ENCODE measurements around the gene NR6A1.

Gene NR6A1

DNA sequence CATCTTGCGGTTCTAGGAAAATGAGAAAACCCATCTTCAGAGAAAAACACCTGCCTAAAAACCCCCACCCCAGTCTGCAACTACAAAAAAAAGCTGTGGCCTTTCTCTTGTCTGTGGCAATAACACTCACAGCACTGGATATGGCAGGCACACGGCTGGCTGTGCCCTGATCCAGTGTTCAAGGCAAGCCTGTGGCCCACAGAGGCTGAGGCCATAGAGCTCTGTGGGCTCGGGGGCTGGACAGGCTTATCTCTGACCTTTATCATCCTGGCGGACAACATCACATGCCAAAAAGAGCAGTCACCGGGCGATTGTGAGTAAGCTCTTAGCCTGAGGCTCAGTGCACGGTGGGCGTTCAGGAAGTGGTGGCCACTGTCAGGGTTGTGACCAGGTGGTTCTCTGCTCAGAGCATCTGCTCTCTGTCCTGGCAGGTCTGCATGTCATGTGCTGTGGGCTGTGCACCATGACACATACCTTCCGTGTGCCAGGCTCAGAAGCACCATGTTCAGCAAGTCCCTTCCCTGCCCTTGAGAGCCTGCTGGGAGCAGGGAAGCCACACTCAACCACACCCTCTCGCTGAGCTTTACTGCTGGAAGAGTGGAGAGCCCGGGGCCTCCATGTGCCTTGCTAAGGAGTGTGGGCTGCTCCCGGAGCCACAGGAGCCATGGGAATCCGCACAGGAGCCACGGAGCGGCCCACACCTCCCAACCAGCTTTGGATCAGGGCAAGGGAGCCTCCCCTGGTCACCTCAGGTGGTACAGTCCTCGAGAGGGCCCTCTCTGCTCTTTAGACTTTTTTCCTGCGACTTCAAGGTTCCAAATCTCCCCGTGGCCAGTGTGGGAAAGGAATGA lies 47.5 kb upstream of the NR6A1 start:
- Histone ChIP-seq H3K9me3 (ENCODE audit: control insufficient read depth, insufficient read depth, low read depth, low read length) (no peaks in the 10 kb centered on the region), H3K27ac (ENCODE audit: extremely low read depth, low read depth, low read length) (no peak overlapping the region), H3K4me1 (ENCODE audit: control insufficient read depth, insufficient read depth, low read length) (no peaks in the 10 kb centered on the region), H3K36me3 (ENCODE audit: control insufficient read depth in 2 of 2, insufficient read depth in 1 of 2, low read length in 2 of 2) (no peaks in the 10 kb centered on the region), H3K4me3 (ENCODE audit: low read depth, low read length) (no peak overlapping the region)
- ChIA-PET CTCF (interaction anchor here (0.6 to 5.6 kb wide), 13 partner anchors 13 to 63 kb away, joined by 3 to 43 read pairs (median 4); partner anchors contain the start of genes NR6A1, OLFML2A and WDR38), POLR2A (interaction anchor here (1.1 to 1.5 kb wide), 4 partner anchors 13 to 43 kb away, joined by 3 to 4 read pairs (median 3); partner anchors contain the start of gene RPL35)
- no peak for TF ChIP-seq ZNF426 (tag by site-specific recombination; IDR thresholded peaks at IDR 0.05)
- 0 out of 2 replicates have a peak, but pooled peaks have one; percentile 35 for TF ChIP-seq KLF1 (tag by site-specific recombination; IDR thresholded peaks at IDR 0.05)
- no peak for TF ChIP-seq ZNF350 (tag by site-specific recombination; IDR thresholded peaks at IDR 0.05)
- TF ChIP-seq KLF9 (tag by site-specific recombination; IDR thresholded peaks at IDR 0.05; ENCODE audit: low read depth): 0 out of 2 replicates have a peak, but pooled peaks have one; percentile 21
- no peak for TF ChIP-seq ZNF366 (tag by site-specific recombination; conservative IDR thresholded peaks at IDR 0.05)
- TF ChIP-seq, protein P1, sequence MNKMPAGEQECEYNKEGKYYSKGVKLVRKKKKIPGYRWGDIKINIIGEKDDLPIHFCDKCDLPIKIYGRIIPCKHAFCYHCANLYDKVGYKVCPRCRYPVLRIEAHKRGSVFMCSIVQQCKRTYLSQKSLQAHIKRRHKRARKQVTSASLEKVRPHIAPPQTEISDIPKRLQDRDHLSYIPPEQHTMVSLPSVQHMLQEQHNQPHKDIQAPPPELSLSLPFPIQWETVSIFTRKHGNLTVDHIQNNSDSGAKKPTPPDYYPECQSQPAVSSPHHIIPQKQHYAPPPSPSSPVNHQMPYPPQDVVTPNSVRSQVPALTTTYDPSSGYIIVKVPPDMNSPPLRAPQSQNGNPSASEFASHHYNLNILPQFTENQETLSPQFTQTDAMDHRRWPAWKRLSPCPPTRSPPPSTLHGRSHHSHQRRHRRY (tag by site-specific recombination; IDR thresholded peaks at IDR 0.05): no peak
- TF ChIP-seq, protein P2, sequence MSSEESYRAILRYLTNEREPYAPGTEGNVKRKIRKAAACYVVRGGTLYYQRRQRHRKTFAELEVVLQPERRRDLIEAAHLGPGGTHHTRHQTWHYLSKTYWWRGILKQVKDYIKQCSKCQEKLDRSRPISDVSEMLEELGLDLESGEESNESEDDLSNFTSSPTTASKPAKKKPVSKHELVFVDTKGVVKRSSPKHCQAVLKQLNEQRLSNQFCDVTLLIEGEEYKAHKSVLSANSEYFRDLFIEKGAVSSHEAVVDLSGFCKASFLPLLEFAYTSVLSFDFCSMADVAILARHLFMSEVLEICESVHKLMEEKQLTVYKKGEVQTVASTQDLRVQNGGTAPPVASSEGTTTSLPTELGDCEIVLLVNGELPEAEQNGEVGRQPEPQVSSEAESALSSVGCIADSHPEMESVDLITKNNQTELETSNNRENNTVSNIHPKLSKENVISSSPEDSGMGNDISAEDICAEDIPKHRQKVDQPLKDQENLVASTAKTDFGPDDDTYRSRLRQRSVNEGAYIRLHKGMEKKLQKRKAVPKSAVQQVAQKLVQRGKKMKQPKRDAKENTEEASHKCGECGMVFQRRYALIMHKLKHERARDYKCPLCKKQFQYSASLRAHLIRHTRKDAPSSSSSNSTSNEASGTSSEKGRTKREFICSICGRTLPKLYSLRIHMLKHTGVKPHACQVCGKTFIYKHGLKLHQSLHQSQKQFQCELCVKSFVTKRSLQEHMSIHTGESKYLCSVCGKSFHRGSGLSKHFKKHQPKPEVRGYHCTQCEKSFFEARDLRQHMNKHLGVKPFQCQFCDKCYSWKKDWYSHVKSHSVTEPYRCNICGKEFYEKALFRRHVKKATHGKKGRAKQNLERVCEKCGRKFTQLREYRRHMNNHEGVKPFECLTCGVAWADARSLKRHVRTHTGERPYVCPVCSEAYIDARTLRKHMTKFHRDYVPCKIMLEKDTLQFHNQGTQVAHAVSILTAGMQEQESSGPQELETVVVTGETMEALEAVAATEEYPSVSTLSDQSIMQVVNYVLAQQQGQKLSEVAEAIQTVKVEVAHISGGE (tag by site-specific recombination; conservative IDR thresholded peaks at IDR 0.05; ENCODE audit: low read depth): no peak
- TF ChIP-seq KLF7 (tag by site-specific recombination; IDR thresholded peaks at IDR 0.05; ENCODE audit: borderline replicate concordance): no peak
- TF ChIP-seq, protein P3, sequence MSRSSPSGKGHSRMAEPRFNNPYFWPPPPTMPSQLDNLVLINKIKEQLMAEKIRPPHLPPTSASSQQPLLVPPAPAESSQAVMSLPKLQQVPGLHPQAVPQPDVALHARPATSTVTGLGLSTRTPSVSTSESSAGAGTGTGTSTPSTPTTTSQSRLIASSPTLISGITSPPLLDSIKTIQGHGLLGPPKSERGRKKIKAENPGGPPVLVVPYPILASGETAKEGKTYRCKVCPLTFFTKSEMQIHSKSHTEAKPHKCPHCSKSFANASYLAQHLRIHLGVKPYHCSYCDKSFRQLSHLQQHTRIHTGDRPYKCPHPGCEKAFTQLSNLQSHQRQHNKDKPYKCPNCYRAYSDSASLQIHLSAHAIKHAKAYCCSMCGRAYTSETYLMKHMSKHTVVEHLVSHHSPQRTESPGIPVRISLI (tag by site-specific recombination; IDR thresholded peaks at IDR 0.05): no peak
- no peak for TF ChIP-seq ZNF621 (tag by site-specific recombination; IDR thresholded peaks at IDR 0.05)
- 0 out of 2 replicates have a peak, but pooled peaks have one; percentile 12 for TF ChIP-seq ZBTB8A (tag by site-specific recombination; IDR thresholded peaks at IDR 0.05)
- peak; percentile 61 for TF ChIP-seq ZIC2 (tag by site-specific recombination; IDR thresholded peaks at IDR 0.05)
- 0 out of 2 replicates have a peak, but pooled peaks have one; percentile 34 for TF ChIP-seq ZFHX2 (tag by site-specific recombination; conservative IDR thresholded peaks at IDR 0.05)
- TF ChIP-seq OSR2 (tag by site-specific recombination; IDR thresholded peaks at IDR 0.05): peak; percentile 73
- TF ChIP-seq PRDM1 (tag by site-specific recombination; IDR thresholded peaks at IDR 0.05): no peak
- no peak for TF ChIP-seq ZNF354C (tag by site-specific recombination; IDR thresholded peaks at IDR 0.05; ENCODE audit: borderline replicate concordance, low read depth)
- peak; percentile 77 for TF ChIP-seq ZNF600 (tag by site-specific recombination; IDR thresholded peaks at IDR 0.05)
- TF ChIP-seq ZEB2 (tag by site-specific recombination; IDR thresholded peaks at IDR 0.05): no peak
- TF ChIP-seq, protein P4, sequence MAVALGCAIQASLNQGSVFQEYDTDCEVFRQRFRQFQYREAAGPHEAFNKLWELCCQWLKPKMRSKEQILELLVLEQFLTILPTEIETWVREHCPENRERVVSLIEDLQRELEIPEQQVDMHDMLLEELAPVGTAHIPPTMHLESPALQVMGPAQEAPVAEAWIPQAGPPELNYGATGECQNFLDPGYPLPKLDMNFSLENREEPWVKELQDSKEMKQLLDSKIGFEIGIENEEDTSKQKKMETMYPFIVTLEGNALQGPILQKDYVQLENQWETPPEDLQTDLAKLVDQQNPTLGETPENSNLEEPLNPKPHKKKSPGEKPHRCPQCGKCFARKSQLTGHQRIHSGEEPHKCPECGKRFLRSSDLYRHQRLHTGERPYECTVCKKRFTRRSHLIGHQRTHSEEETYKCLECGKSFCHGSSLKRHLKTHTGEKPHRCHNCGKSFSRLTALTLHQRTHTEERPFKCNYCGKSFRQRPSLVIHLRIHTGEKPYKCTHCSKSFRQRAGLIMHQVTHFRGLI (tag by site-specific recombination; IDR thresholded peaks at IDR 0.05): no peak
- no peak for TF ChIP-seq ZNF529 (tag by site-specific recombination; IDR thresholded peaks at IDR 0.05; ENCODE audit: insufficient replicate concordance)
- TF ChIP-seq, protein P5, sequence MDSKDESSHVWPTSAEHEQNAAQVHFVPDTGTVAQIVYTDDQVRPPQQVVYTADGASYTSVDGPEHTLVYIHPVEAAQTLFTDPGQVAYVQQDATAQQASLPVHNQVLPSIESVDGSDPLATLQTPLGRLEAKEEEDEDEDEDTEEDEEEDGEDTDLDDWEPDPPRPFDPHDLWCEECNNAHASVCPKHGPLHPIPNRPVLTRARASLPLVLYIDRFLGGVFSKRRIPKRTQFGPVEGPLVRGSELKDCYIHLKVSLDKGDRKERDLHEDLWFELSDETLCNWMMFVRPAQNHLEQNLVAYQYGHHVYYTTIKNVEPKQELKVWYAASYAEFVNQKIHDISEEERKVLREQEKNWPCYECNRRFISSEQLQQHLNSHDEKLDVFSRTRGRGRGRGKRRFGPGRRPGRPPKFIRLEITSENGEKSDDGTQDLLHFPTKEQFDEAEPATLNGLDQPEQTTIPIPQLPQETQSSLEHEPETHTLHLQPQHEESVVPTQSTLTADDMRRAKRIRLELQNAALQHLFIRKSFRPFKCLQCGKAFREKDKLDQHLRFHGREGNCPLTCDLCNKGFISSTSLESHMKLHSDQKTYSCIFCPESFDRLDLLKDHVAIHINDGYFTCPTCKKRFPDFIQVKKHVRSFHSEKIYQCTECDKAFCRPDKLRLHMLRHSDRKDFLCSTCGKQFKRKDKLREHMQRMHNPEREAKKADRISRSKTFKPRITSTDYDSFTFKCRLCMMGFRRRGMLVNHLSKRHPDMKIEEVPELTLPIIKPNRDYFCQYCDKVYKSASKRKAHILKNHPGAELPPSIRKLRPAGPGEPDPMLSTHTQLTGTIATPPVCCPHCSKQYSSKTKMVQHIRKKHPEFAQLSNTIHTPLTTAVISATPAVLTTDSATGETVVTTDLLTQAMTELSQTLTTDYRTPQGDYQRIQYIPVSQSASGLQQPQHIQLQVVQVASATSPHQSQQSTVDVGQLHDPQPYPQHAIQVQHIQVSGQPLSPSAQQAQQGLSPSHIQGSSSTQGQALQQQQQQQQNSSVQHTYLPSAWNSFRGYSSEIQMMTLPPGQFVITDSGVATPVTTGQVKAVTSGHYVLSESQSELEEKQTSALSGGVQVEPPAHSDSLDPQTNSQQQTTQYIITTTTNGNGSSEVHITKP (tag by site-specific recombination; IDR thresholded peaks at IDR 0.05): peak; percentile 88
- TF ChIP-seq ZNF19 (tag by site-specific recombination; IDR thresholded peaks at IDR 0.05; ENCODE audit: low read depth): no peak
- TF ChIP-seq, protein P6, sequence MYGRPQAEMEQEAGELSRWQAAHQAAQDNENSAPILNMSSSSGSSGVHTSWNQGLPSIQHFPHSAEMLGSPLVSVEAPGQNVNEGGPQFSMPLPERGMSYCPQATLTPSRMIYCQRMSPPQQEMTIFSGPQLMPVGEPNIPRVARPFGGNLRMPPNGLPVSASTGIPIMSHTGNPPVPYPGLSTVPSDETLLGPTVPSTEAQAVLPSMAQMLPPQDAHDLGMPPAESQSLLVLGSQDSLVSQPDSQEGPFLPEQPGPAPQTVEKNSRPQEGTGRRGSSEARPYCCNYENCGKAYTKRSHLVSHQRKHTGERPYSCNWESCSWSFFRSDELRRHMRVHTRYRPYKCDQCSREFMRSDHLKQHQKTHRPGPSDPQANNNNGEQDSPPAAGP (tag by site-specific recombination; IDR thresholded peaks at IDR 0.05): 0 out of 2 replicates have a peak, but pooled peaks have one; percentile 36
- TF ChIP-seq ZBTB17 (tag by site-specific recombination; IDR thresholded peaks at IDR 0.05): peak; percentile 88; the same call in 1 of the 2 replicates

Measured in HEK293 (cell line).